AG10803 (cell line): ENCODE data around the gene KRTAP4-4.
A peak's percentile ranks its signal among the peaks of the same experiment; 100 is the strongest.
"Not testable (repeated sequence)": the region's sequence is repeated elsewhere in the genome, so short reads cannot be mapped to it uniquely, and the experiment has no call there.

Experiments
- DNase-seq: peaks from one replicate; pipeline ENCODE4 v3.0.0; 2010; ENCODE audit warnings: low read depth
- H3K4me3 ChIP-seq: 2 replicates; pipeline ENCODE4 v1.5.1; 2011; ENCODE audit warnings: mild to moderate bottlenecking, low read length, control low read depth
- TF ChIP-seq, protein P1 (sequence below): conservative IDR thresholded peaks from 2 replicates; pipeline ENCODE4 v1.5.1; 2011; ENCODE audit warnings: mild to moderate bottlenecking, low read length, control low read depth, inconsistent platforms

Gene KRTAP4-4

DNA sequence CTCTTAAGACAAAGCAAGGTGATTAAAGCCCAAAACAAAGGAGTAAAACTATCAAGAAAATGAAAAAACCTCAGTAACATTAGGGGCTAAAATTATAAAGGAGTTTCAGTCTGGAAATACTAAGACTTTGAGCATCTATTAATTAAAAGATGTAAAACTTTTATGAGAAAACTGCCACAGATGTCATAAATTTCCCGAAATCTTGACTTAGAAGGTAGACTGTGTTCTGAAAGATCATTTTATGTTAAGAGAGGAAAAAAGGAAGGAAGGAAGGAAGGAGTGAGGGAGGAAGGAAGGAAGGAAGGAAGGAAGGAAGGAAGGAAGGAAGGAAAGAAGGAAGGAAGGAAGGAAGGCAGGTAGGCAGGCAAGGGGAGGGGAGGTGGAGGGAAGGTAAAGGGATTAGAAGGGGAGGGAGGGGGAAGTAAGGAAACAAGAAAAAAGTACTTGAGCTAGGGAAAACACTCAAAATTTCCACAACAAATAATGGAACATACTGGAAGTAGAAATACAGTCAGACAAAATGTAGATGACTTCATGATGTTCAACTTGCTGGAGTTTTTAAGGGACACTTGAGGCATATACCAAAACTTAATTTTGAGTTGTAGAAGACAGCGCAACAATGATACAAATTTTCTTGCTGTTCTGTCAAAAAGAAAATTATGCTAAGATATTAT lies 12.9 kb downstream of the KRTAP4-4 start:
- DNase-seq = no peak
- no peak overlapping the region for H3K4me3 ChIP-seq
- TF ChIP-seq, protein P1, sequence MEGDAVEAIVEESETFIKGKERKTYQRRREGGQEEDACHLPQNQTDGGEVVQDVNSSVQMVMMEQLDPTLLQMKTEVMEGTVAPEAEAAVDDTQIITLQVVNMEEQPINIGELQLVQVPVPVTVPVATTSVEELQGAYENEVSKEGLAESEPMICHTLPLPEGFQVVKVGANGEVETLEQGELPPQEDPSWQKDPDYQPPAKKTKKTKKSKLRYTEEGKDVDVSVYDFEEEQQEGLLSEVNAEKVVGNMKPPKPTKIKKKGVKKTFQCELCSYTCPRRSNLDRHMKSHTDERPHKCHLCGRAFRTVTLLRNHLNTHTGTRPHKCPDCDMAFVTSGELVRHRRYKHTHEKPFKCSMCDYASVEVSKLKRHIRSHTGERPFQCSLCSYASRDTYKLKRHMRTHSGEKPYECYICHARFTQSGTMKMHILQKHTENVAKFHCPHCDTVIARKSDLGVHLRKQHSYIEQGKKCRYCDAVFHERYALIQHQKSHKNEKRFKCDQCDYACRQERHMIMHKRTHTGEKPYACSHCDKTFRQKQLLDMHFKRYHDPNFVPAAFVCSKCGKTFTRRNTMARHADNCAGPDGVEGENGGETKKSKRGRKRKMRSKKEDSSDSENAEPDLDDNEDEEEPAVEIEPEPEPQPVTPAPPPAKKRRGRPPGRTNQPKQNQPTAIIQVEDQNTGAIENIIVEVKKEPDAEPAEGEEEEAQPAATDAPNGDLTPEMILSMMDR = no peak

DNA sequence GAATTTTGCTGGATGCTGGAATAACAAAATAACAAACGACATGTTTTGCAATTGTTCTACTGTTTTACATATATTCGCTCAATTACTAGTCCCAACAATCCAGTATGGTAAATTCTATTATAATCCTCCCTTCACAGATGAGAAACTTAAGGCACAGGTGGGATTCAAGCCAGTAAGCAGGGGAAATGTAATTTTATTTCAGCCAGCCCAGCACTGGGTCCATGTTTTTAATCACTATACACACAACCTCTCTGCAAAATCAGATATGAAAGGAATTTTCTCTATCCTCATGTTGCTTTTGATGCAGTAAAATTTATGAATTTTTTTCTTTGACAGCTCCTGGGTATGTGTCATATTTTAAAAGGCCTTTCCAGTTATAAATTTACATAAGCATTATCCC lies 15.3 kb downstream of the KRTAP4-4 start:
- no peak for DNase-seq
- no peak overlapping the region for H3K4me3 ChIP-seq
- TF ChIP-seq, protein P1 = no peak

DNA sequence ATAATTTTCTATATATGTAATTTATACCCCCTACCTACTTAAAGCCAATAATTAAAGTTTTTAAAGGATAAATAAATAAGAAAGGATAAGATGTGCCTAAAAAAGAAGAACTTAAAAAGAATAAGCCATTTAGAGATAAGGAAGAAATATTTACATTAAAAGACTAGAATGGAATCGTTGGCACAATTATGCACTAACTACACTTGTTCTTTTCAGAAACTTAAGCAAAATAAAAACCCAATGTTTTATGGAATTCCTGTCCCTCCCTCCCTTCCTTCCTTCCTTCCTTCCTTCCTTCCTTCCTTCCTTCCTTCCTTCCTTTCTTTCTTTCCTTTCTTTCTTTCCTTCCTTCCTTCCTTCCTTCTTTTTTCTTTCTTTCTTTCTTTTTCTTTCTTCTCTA lies 15.7 kb downstream of the KRTAP4-4 start:
- no peak overlapping the region for H3K4me3 ChIP-seq

DNA sequence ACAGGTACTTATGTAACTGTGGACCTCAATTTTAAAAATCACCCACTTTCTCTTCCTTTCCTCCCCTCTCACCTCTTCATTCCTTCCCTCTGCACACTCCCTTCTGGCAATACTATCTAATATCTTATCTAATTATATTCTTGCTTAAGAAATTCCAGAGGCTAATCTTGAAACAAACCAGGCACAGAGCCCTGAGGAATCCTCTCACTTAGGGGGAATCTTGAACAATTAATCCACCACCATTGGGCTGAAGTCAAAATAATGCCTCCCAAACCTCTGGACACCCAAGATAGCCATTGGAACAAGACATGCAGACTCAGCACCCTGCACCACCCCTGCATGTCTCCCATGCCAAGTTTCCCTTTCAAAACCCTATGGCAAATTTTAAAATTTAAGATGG lies 19.2 kb downstream of the KRTAP4-4 start:
- TF ChIP-seq, protein P1 = no peak
- H3K4me3 ChIP-seq = no peak overlapping the region
- DNase-seq = no peak

More for the DNA sequence above, 15.7 kb downstream of the KRTAP4-4 start:
- no peak for DNase-seq
- TF ChIP-seq, protein P1 = no peak

DNA sequence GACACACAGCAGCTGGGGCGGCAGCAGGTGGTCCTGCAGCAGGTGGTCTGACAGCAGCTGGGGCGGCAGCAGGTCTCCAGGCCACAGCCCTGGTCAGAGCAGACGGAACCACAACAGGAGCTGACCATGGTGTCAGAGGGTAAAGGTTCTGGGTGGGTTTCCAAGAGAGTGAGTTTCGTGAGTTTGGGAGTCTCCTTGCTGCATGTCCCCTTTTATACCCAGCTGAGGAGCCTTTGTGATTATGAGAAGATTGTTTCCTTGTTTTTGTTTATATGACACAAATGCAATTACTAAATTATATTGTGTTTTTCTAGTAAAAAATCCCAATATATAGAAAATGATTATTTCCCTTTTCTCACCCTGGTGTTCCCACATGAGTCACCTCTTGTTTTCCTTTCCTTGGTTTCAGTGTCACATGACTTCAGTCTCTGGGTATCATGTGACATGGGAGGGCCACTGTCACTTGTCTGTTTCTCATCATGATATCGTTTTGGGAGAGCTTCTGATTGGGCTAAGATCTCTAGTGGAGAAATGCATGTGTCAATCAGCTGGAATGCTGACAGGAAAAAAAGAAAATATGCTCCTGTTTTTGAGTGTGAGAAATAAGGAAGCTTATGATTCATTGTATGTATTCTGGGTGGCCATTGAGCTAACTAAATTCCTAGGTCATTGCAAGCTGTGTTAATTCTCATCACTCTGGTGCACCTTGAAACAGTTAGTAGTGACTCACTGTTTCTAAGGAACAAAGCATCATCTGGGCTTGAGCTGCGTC lies 20.0 kb downstream of the KRTAP4-4 start, which contains the start of gene KRTAP4-6:
TSS of gene KRTAP4-6 (minus strand) at position 185 of the 772 bp plus-strand sequence. CDS start at position 128, 57 bp downstream.
- TF ChIP-seq, protein P1 = no peak
- H3K4me3 ChIP-seq = no peak within 1 kb of the TSS
- DNase-seq = peak; percentile 95

DNA sequence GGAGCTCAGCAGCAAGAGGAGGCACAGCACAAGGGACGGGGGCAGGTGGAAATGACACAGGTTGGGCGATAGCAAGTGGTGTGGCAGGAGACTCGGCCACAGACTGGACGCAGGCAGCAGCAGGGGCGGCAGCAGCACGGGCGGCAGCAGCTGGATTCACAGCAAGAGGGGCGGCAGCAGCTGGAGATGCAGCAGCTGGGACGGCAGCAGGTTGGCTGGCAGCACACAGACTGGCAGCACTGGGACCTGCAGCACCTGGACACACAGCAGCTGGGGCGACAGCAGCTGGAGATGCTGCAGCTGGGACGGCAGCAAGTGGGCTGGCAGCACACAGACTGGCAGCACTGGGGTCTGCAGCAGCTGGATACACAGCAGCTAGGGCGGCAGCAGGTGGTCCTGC lies 20.7 kb downstream of the KRTAP4-4 start:
- not testable (repeated sequence) for DNase-seq

DNA sequence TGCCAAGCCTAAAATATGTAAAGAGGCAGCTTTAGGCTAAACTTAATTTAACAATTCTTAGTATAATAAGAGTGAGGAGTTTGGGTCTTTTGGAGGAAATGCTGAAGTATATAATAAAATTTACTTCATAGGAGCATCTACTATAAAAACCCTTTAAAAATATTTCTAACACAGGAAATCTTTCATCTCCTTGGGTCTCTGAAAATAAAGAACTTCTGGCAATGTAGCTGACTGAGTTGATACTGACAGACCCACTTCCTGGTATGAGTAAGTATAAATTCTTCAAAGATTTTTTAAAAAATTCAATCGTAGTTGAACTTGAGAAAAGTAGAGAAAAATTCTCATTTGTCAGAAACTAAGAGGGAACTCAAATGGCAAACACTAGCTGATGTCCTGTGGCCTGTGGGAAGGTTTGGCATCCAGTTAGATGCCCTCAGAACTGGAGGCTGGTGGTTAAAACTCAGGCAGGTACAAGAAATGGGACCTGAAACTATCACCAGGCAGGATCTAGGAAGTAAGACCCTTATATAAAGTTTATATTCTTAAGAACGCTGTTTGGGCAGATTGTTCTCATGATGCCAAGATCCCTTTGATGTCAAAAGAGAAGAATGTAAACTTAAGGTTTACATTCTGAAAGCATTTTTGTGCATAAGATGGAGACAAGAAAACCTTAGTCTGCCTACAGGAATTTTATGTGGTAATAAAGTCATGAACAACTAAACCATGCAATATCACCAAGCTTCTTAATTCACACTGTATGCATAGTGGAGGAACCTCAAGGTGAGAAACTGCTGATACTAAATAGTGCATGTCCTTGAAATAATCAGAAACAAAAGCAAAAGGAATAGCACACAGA lies 26.4 kb downstream of the KRTAP4-4 start:
- TF ChIP-seq, protein P1 = no peak
- no peak overlapping the region for H3K4me3 ChIP-seq
- peak; percentile 43 for DNase-seq

More for the DNA sequence above, 20.7 kb downstream of the KRTAP4-4 start:
- not testable (repeated sequence) for H3K4me3 ChIP-seq
